IMR-90 (cell line): ENCODE measurements around the gene TCF12.

ENCODE experiments used
- BHLHE40 ChIP-seq: fragments of 150-350 bp; IDR thresholded peaks from 2 replicates; pipeline ENCODE4 v1.6.1; 2016; ENCODE audit warnings: mild to moderate bottlenecking, low read depth, low read length
- CEBPB ChIP-seq: IDR thresholded peaks from 2 replicates; pipeline ENCODE4 v1.6.1; 2012; ENCODE audit warnings: low read depth, low read length, improper control_type of control experiment
- CTCF ChIP-seq: conservative IDR thresholded peaks from 2 replicates; pipeline ENCODE4 v1.5.1; 2012; ENCODE audit warnings: mild to moderate bottlenecking, low read depth, low read length, improper control_type of control experiment
- ELK1 ChIP-seq: fragments of 150-350 bp; IDR thresholded peaks from 2 replicates; pipeline ENCODE4 v1.6.1; 2016; ENCODE audit warnings: low read depth, mild to moderate bottlenecking, low read length, moderate library complexity, borderline replicate concordance
- FOS ChIP-seq: fragments of 150-350 bp; IDR thresholded peaks from 2 replicates; pipeline ENCODE4 v1.6.1; 2016; ENCODE audit warnings: low read depth, low read length
- MAZ ChIP-seq: IDR thresholded peaks from 2 replicates; pipeline ENCODE4 v1.6.1; 2012; ENCODE audit warnings: low read depth, mild to moderate bottlenecking, low read length, improper control_type of control experiment, moderate library complexity, borderline replicate concordance
- MXI1 ChIP-seq: IDR thresholded peaks from 2 replicates; pipeline ENCODE4 v1.6.1; 2012; ENCODE audit warnings: low read depth, mild to moderate bottlenecking, low read length, moderate library complexity, borderline replicate concordance
- POLR2A ChIP-seq: IDR thresholded peaks from 2 replicates; pipeline ENCODE4 v1.6.1; 2012; ENCODE audit warnings: mild to moderate bottlenecking, low read depth, low read length
- RAD21 ChIP-seq: IDR thresholded peaks from 2 replicates; pipeline ENCODE4 v1.6.1; 2012; ENCODE audit warnings: low read length, improper control_type of control experiment
- RFX5 ChIP-seq: IDR thresholded peaks from 2 replicates; pipeline ENCODE4 v1.8.0; 2012; ENCODE audit warnings: low read depth, mild to moderate bottlenecking, low read length, moderate library complexity
- SMC3 ChIP-seq: fragments of 150-350 bp; IDR thresholded peaks from 2 replicates; pipeline ENCODE4 v1.6.1; 2016; ENCODE audit warnings: low read depth, mild to moderate bottlenecking, antibody characterized with exemption, low read length, moderate library complexity
- USF2 ChIP-seq: fragments of 150-350 bp; IDR thresholded peaks from 2 replicates; pipeline ENCODE4 v1.6.1; 2017; ENCODE audit warnings: mild to moderate bottlenecking, antibody characterized with exemption, low read length, low read depth

GRCh38 chr15:57122080-57122840, 203.8 kb downstream of the TCF12 start:
- TF ChIP-seq RAD21 (no peak), RFX5 (no peak), CTCF (no peak), POLR2A (no peak), ELK1 (no peak), USF2 (no peak), FOS (no peak), SMC3 (no peak), MXI1 (no peak), CEBPB (no peak), BHLHE40 (no peak), MAZ (no peak)
